ENCODE results near the gene SPEF1.
A peak's percentile ranks its signal among the peaks of the same experiment; 100 is the strongest.
"Not testable (repeated sequence)": the region's sequence is repeated elsewhere in the genome, so short reads cannot be mapped to it uniquely, and the experiment has no call there.

Gene SPEF1, protein sequence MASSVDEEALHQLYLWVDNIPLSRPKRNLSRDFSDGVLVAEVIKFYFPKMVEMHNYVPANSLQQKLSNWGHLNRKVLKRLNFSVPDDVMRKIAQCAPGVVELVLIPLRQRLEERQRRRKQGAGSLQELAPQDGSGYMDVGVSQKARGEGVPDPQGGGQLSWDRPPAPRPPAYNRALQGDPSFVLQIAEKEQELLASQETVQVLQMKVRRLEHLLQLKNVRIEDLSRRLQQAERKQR

DNA sequence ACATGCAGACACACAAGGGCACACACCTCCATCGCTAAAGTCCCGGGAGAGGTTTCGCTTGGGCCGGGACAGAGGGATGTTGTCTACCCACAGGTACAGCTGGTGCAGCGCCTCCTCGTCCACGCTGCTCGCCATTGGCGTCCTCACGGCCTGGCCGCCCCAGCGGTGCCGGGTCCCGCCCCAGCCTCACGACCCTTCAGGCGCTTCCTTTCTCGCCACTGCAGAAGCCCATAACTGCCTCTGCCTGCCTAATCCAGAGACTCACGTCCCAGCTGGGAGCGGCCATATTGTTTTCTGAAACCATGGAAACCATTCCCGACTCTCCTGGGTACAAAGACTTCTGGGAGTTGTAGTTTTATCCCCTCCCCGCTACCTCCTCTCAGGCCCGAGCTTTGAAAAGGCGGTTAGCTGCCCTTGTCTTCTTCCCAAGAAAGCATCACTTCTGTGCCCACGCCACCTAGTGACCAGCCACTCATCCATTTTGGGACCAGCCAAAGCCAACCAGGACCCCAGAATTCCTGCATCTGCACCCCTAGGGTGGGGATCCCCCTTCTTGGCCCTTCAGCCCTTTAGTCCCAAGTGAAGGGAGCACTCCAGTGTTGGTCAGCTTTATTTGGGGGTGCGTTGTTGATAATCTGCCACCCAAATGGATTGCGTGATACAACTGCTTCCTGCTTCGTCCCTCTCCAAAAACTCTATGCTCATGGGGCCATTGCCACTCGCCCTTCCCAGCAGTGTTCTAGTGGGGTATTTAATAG is at the start of gene SPEF1:
Gene SPEF1, minus strand, starts transcription at position 296 of the 758 bp plus-strand sequence. Its CDS starts 161 bp downstream, at position 135.
- DNase-seq: no peak

DNA sequence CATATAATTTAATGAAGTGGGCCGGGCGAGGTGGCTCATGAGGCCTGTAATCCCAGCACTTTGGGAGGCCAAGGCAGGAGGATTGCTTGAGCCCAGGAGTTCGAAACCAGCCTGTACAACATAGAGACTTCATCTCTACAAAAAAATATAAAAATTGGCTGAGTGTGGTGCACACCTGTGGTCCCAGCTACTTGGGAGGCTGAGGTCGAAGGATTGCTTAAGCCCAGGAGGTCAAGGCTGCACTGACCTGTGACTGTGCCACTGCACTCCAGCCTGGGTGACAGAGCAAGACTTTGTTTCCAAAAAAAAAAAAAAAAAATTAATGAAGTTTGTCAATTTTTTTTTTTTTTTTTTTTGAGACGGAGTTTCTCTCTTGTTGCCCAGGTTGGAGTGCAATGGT is 48.6 kb upstream of the SPEF1 start:
- not testable (repeated sequence) for DNase-seq

DNA sequence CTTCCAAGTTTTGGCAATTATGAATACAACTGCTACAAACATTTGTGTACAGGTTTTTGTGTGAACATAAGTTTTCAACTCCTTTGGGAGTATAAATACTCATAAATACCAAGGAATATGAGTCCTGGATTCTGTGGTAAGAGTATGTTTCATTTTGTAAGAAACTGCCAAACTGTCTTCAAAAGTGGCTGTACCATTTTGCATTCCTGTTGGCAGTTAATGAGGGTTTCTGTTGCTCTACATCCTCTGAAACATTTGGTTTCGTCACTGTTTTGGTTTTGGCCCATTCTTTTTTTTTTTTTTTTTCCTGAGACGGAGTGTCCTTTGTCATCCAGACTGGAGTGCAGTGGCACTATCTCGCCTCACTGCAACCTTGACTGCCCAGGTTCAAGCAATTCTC is 47.5 kb upstream of the SPEF1 start:
- no peak for DNase-seq

DNA sequence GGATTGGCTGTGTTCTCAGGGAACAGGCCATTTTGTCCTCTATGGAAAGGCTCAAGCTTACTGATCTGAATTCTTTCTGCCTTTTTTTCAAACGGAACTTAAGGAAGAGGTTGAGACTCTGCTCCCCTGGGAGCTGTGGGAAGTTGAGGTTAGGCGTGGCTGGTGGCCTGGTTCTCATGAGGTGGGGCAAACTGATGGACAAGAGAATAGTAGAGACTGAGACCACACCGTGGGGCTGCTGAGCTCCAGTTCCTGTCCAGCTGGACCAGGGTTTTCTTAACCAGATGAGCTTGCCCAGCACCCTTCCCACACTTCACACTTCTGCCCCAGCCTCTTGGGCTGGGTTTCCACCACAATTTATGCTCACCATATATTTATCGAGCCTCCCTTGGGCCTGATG is 45.2 kb upstream of the SPEF1 start:
- DNase-seq: no peak

DNA sequence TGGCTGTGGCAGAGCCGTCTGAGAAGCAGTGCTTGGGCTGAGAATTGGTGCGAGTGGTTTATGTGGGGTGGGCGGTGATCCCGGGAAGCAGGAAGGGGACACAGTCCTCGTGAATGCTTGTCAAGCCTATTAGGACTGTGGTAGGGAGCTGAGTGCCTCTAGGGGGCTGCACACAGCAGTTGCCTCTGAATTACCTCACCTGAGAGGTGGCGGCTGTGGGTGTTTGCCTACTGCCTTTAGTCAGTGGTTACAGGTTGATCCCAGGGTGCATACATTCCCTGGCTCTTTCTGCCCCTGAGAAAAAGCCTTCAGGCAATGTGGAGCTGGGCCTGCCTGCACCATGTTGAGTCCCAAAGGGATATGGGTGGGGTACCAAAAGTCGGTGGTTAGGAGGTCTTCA is 44.3 kb upstream of the SPEF1 start:
- DNase-seq: no peak

DNA sequence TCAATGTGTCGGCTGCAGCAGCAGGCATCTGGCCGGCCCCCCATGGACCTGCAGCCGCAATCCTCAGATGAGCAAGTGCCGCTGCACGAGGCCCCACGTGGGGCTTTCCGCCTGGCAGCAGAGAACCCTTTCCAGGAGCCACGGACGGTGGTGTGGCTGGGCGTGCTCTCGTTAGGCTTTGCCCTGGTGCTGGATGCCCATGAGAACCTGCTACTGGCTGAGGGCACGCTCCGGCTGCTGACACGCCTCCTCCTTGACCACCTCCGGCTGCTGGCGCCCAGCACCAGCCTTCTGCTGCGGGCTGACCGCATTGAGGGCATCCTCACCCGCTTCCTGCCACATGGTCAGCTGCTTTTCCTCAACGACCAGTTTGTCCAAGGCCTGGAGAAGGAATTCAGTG is 42.6 kb upstream of the SPEF1 start:
- DNase-seq: no peak

DNA sequence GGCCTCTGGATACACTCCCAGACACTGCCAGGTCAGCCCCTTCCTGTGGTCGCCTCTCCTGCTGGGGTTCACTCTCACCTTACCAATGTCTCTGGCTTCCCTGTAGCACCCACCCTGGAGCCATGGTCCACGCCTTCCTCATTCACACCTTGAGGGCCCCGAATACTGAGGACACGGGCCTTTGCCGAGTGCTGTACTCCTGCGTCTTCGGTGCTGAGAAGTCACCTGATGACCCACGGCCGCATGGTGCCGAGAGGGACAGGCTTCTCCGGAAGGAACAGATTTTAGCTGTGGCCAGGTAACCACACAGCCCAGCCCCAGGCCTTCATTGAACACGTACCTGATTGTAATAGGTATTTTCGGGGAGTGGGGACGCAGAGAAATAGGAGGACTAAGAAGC is 40.7 kb upstream of the SPEF1 start:
- DNase-seq: no peak

DNA sequence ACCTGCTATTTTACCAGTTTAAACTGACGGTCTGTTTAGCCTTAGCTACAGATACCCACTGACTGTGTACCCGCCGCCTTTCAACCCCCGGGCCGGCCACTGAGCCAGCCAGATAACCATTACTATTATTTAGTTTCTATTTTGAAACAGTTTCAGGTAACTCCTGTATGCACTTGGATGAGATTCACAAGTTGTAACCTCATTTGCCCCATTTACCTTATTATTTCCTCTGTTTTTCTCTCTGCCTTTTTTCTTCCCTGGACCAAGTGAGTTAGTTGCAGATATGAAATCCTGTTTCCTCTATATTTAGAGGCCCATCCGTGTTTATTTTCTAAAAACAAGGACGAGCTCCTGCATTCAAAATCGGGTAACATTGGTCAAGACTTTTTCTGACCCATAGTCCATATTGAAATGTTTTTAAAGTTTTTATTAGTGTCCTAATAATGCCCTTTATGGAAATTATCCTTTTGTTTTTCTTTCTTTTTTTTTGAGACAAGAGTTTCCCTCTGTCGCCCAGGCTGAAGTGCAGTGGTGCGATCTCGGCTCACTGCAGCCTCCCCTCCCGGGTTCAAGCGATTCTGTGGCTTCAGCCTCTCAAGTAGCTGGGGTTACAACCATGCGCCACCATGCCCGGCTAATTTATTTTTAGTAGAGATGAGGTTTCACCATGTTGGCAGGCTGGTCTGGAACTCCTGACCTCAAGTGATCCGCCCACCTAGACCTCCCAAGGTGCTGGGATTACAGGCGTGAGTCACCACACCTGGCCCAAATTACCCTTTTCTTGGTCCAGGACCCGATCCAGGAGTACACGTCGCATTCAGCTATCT is 39.9 kb upstream of the SPEF1 start:
- DNase-seq: no peak

DNA sequence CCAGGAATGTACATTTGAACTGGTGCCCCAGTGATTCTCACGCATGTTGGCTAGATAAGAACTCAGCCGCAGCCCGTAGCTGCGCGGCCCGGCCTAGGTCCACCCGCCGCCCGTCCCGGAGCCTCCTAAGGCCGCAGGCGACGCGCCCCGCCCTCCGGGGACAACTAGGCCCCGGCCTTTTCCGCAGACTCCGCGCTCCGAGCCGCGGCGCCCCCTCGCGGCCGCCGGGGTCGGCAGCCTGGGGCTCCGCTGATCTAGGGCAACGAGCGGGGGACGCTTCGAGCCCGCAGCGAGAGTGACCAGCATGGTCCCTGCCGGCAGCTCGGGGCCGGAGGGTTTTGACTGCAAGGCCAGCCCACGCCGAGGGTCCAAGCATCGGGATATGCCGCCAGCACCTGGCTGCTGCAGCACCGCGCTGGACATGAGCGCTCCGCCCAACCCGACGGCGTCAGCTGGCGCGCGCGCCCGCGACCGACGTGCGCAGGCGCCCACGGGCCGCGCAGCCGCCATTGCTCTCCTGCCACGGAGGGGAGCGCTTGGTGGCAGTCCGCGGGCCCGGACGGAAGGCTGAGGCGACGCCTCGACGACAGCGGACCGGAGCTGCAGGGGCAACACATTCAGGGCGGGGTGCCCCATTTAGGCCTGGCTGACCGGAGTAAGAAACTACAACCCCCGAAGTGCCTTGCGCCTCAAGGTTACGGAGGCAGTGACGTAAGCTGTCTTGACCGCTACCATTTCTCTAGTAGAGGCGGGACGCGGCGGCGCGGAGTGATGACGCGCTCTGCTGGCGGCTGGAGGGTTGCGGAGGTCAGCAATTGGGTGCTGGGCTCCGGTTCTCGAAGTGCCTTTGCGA is 39.0 kb upstream of the SPEF1 start, which contains the start of gene AP5S1:
Gene AP5S1, plus strand, starts transcription at position 500 of the 853 bp plus-strand sequence. CDS start 1,571 bp downstream, outside the sequence.
- peak; percentile 88 to 89 for DNase-seq

DNA sequence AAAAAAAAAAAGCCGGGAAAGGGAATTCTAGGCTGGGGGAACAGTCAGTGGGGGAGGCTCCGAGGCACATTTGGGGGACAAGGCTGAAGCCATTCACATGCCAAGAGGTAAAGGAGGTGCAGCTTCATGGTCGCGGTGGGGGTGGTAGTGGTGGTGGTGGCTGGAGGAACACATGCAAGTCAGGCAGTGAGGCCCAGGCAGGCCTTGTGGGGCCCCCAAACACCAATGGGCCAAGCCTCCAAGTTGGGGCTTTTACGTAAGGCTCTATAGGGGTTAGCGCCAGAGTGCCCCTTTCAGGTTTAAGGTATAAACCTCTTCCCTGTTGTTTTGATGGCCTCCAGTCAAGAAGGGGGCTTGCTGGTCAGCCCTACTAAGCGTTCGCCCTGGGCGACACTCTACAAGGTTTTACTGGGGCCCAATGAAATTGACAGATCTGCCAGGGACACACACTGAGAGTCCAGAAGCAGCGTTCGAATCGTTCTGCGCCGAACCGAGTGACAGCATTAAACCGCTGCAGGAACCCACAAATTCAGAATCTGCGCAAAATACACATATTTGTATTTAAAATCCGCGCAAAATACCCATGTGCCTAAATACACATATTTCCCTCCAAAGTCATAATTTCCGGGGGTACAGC is 38.3 kb upstream of the SPEF1 start:
- DNase-seq: no peak

DNA sequence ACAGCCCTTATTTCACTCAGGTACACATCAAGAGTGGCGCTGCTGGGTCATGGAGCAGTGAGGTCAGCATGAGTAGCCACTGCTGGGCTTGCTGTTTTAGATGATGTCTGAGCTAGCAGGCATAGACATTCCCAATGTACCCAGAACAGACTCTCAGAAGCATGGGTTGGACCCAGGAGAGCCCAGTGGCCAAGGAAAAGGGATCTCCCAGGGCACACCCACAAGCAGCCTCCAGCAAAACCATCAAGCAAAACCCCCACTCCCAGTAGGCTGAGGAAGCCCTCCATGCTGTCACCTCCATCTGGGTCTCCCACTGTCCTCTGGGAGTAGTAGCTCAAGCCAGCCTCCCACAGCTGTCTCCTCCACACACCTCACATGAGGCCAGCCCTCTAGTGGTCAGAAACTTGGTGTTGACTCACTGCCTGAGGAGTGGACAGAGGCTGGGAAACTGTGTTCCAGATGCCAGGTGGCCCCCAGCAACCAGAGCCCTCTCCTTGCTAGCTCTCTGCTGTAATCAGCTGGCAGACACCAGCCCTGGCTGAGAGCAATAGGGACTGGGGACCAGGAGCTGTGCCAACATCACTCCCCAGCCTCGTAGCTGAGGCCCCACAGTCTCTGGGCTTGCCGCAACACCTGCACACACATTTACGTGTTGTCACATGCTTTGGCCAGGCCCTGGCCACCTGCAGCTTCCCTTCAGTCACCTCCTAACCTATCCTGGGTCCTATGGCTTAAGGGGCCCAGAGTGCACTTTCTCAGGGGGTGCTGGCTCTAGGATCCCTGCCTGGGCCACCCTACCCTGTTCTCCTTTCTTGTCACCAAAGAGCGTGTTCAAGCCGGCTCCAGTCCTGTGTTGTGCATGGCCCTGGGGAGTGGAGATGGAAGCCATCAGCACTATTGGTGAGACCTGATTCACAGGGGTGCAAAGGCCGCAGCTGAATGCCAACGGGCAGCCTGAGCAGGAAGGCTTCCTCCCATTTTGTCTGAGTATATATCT is 37.2 kb upstream of the SPEF1 start:
- no peak for DNase-seq

DNA sequence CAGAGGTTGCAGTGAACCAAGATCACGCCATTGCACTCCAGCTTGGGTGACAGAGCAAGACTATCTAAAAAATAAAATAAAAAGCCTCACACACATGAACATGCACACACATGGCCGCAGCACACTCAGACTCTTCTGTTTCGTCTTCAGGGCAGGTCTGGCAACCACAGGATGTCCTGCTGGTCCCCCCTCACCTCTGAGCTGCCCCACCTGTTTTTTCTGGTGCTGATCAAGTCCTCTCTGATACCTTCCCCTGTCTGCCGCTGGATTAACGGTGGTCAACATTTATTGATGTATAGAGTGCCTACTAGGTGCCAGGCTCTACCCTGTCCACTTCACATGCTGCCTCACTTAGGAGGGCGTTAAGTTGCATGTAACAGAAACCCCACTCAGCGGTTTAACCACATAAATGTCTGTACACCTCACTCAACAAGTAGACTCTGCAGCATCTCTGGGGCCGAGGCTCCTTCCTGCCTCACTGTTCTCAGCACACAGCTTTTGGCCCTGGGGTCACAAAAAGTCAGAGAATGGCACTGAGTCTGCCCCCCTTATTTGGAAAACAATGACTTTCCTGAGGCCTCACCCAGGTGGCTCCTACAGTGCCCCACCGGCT is 34.6 kb upstream of the SPEF1 start:
- DNase-seq: no peak

DNA sequence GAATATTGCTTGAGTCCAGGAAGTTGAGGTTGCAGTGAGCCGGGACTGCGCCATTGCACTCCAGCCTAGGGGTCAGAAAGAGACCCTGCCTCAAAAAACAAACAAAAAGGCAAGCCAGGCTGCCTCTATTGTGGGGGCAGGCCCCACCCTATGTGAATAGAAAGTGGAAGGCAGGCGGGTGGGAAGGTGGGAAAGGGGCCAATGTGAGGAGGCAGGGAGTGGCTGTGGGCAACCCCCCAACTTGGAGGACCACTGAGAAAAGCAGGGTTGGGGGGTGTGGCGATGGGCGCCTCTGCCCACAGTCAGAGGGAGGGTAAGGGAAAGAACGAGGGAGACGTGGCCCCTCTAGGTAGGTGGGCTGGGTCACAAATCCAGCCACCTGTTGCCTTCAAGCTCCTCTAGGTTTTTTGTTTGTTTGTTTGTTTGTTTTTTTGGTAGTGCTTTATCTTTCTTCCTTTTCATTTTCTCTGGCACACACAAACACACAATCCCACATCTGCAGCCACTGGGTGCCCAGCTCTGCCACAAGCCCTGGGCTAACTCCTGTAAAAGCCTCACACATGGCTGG is 33.8 kb upstream of the SPEF1 start:
- DNase-seq: no peak

DNA sequence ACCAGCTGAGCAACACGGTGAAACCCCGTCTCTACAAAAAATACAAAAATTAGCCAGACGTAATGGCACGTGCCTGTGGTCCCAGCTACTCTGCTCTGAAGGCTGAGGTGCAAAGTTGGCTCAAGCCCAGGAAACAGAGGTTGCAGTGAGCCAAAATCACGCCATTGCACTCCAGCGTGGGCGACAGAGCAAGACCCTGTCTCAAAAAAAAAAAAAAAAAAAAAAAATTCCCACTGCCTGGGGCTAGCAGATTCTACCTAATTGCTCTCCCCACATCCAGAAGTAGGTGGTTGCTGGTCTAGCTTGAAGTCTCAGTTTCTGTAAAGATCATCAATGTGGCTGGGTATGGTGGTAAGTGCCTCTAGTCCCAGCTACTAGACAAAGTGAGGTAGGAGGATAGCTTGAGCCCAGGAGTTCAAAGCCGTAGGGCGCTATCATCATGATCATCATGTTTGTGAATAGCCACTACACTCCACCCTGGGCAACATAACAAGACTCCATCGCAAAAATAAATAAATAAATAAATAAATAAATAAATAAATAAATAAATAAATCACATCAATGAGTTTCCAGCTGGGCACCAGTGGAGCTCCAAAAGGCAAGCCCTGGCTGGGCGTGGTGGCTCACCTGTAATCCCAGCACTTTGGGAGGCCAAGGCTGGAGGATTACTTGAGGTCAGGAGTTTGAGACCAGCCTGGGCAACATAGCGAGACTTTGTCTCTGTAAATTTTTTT is 32.8 kb upstream of the SPEF1 start:
- DNase-seq: no peak

DNA sequence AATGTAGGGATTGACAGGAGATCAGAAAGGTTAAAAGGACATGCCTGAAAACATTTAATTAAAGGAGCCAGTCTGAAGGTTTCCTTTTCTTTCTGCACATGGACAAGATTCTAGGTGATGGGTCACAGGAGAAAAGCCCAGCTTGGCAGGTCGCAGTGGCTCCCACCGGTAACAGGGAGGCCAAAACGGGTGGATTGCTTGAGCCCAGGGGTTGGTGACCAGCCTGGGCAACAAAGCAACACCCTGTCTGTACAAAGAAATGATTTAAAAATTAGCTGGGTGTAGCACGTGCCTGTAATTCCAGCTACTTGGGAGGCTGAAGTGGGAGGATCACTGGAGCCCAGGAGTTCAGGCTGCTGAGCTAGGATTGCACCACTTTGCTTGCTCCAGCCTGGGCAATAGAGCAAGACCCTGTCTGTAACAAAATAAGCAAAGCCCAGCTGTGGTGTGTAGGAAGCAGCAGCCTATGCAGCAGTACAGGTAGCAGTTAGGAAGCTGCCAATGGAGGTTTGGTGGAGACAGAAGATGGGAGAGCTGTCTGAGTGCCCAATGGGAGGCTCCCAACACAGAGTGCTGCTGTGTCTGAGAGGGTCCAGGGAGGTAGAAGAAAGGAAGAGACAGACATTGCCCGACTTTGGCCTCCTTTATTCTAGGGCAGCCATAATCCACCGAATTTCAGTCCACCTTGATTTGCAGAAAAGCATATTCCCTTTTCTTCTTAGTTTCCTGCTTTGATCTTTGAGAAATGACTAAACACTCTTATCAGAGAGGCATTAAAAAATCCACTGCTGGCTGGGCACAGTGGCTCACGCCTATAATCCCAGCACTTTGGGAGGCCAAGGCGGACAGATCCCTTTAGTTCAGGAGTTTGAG is 32.0 kb upstream of the SPEF1 start:
- no peak for DNase-seq

DNA sequence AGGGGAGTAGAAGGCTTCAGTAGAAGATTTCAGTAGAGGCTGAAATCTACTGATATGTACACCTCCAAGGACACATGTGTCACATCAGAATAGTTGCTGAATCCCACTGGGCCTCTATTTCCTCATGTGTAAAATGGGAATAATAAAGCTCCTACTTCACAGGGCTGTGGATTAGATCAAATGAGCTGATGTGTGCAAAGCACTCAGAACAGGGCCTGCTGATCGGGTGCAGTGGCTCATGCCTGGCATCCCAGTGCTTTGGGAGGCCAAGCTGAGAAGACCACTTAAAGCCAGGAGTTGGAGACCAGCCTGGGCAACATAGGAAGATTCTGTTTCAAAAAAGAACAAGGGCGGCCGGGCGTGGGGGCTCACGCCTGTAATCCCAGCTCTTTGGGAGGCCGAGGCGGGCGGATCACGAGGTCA is 31.0 kb upstream of the SPEF1 start:
- no peak for DNase-seq

DNA sequence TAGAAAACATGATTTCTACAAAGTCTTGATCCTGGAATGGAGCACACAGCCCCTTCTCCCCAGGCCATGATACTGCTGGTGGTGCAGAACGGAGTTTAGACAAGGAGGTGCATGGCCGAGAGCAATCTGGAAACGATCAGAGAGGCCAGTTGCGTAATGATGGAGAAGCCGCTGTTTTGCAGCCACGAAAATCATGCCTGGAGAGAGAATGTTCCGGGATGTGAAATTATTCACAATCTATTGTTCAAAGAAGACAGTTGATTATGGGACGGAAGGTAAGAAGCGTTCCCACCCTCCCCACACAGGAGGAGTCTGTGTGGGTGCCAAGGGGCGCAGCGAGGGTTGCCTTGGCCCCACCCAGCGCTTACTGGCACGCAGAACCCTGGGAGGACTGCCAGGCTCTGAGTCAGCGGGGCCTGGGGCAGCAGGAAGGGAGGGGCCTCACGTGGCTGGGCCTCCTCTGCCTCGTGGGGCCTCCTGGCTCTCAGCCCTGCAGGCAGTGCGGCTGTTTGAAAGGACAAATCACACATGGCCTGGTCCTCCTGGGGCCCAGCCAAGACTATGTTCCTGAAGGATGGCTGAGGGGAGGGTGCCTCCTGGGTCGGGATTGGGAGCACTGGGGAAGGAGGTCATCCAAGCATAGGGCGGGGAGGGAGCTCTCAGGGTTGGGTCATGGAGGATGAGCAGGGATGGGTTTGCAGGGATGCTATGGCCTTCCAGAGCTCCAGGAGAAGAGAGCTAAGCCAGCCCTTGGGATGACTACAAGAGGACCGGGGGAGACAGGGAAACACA is 30.4 kb upstream of the SPEF1 start:
- peak; percentile 82 for DNase-seq
